ENCODE results near the gene MANF.

The MANF gene

GRCh38 chr3:51353131-51353530, 32.0 kb upstream of the MANF start:
- TF ChIP-seq USF1 (IDR thresholded peaks at IDR 0.05) (no peak), TAF1 (IDR thresholded peaks at IDR 0.05; ENCODE audit: low read depth) (no peak), TCF12 (IDR thresholded peaks at IDR 0.05; ENCODE audit: low read depth) (no peak), REST (IDR thresholded peaks at IDR 0.05; ENCODE audit: low read depth) (no peak), YY1 (IDR thresholded peaks at IDR 0.05; ENCODE audit: low read depth) (no peak)

GRCh38 chr3:51353691-51354090, 31.4 kb upstream of the MANF start:
- no peak for TF ChIP-seq YY1 (IDR thresholded peaks at IDR 0.05; ENCODE audit: low read depth)
- no peak for TF ChIP-seq TEAD4 (IDR thresholded peaks at IDR 0.05)
- TF ChIP-seq TCF12 (IDR thresholded peaks at IDR 0.05; ENCODE audit: low read depth) = no peak
- no peak for TF ChIP-seq TAF1 (IDR thresholded peaks at IDR 0.05; ENCODE audit: low read depth)
- TF ChIP-seq EP300 (IDR thresholded peaks at IDR 0.05; ENCODE audit: borderline replicate concordance) = no peak
- no peak for TF ChIP-seq MAX (IDR thresholded peaks at IDR 0.05)
- TF ChIP-seq REST (IDR thresholded peaks at IDR 0.05; ENCODE audit: low read depth) = no peak
- TF ChIP-seq USF1 (IDR thresholded peaks at IDR 0.05) = no peak
- TF ChIP-seq CREB1 (IDR thresholded peaks at IDR 0.05; ENCODE audit: low read depth) = no peak
- TF ChIP-seq ZBTB7A (IDR thresholded peaks at IDR 0.05; ENCODE audit: low read depth) = no peak
- TF ChIP-seq CEBPB (IDR thresholded peaks at IDR 0.05) = no peak
- no peak for TF ChIP-seq RAD21 (IDR thresholded peaks at IDR 0.05; ENCODE audit: low read depth)
- TF ChIP-seq EGR1 (IDR thresholded peaks at IDR 0.05) = no peak

- TF ChIP-seq CEBPB (IDR thresholded peaks at IDR 0.05) (no peak), NFIC (IDR thresholded peaks at IDR 0.05) (no peak), EGR1 (IDR thresholded peaks at IDR 0.05) (no peak), ZBTB7A (IDR thresholded peaks at IDR 0.05; ENCODE audit: low read depth) (no peak)
These were observed 30.9 kb upstream of the MANF start for GRCh38 chr3:51354172-51354571.

- no peak for TF ChIP-seq NFIC (IDR thresholded peaks at IDR 0.05)
- no peak for TF ChIP-seq EP300 (IDR thresholded peaks at IDR 0.05; ENCODE audit: borderline replicate concordance)
- no peak for TF ChIP-seq EGR1 (IDR thresholded peaks at IDR 0.05)
- no peak for TF ChIP-seq MAX (IDR thresholded peaks at IDR 0.05)
- no peak for TF ChIP-seq YY1 (IDR thresholded peaks at IDR 0.05; ENCODE audit: low read depth)
- no peak for TF ChIP-seq TCF12 (IDR thresholded peaks at IDR 0.05; ENCODE audit: low read depth)
- TF ChIP-seq RAD21 (IDR thresholded peaks at IDR 0.05; ENCODE audit: low read depth) = no peak
- no peak for TF ChIP-seq USF1 (IDR thresholded peaks at IDR 0.05)
- TF ChIP-seq FOXM1 (IDR thresholded peaks at IDR 0.05; ENCODE audit: borderline replicate concordance, low read depth) = no peak
- TF ChIP-seq REST (IDR thresholded peaks at IDR 0.05; ENCODE audit: low read depth) = no peak
- no peak for TF ChIP-seq TEAD4 (IDR thresholded peaks at IDR 0.05)
- no peak for TF ChIP-seq ZBTB7A (IDR thresholded peaks at IDR 0.05; ENCODE audit: low read depth)
- TF ChIP-seq CREB1 (IDR thresholded peaks at IDR 0.05; ENCODE audit: low read depth) = no peak
- TF ChIP-seq CEBPB (IDR thresholded peaks at IDR 0.05) = no peak
- no peak for TF ChIP-seq TAF1 (IDR thresholded peaks at IDR 0.05; ENCODE audit: low read depth)
These were observed 30.1 kb upstream of the MANF start for GRCh38 chr3:51354731-51355615.

Data from Ishikawa (cell line).